Measurements from ENCODE around the gene SEMA7A.

The SEMA7A gene

DNA sequence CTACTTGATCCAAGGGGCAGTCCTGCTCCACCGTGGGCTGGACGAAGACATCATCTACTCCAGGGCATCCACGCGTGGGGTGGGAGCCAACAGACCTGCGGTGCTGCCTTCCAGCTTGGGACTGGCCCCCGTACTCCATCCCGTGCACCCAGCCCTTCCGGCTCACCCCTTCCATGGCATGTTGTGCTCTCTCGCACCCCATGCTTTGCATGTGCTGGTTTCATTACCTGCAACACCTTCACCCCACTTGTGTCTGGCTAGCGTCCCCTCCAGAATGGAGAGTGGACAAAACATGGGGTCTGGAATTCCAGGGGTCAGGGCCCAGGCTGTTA lies 30.2 kb downstream of the SEMA7A start:
- Histone ChIP-seq H3K79me2 (ENCODE audit: control insufficient read depth, low read length) (no peaks in the 10 kb centered on the region), H3K9me2 (replicated peaks; ENCODE audit: control insufficient read depth, low read length) (no peaks in the 10 kb centered on the region), H3K27me3 (ENCODE audit: control insufficient read depth, low read length) (peaks cover 87% of the 10 kb centered on the region), H3F3A (ENCODE audit: control insufficient read depth, insufficient read depth) (no peaks in the 10 kb centered on the region), H3K4me3 (ENCODE audit: low read length) (peak overlapping the region; percentile 54), H3K36me3 (ENCODE audit: control insufficient read depth, low read length) (no peaks in the 10 kb centered on the region), H3K9me3 (ENCODE audit: control insufficient read depth, insufficient read depth, low read length) (no peaks in the 10 kb centered on the region), H3K4me2 (ENCODE audit: low read length) (peak overlapping the region; percentile 62), H4K20me1 (ENCODE audit: control insufficient read depth, insufficient read depth, low read depth, low read length) (peaks cover 44% of the 10 kb centered on the region), H3K27ac (ENCODE audit: low read depth, low read length) (peak overlapping the region; percentile 7; the same call in 1 of the 2 replicates), H3K4me1 (ENCODE audit: control insufficient read depth, low read length) (peaks cover 55% of the 10 kb centered on the region)
- TF ChIP-seq, protein P1, sequence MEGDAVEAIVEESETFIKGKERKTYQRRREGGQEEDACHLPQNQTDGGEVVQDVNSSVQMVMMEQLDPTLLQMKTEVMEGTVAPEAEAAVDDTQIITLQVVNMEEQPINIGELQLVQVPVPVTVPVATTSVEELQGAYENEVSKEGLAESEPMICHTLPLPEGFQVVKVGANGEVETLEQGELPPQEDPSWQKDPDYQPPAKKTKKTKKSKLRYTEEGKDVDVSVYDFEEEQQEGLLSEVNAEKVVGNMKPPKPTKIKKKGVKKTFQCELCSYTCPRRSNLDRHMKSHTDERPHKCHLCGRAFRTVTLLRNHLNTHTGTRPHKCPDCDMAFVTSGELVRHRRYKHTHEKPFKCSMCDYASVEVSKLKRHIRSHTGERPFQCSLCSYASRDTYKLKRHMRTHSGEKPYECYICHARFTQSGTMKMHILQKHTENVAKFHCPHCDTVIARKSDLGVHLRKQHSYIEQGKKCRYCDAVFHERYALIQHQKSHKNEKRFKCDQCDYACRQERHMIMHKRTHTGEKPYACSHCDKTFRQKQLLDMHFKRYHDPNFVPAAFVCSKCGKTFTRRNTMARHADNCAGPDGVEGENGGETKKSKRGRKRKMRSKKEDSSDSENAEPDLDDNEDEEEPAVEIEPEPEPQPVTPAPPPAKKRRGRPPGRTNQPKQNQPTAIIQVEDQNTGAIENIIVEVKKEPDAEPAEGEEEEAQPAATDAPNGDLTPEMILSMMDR (IDR thresholded peaks at IDR 0.05; ENCODE audit: low read depth, low read length, poor library complexity, severe bottlenecking), result no peak
- TF ChIP-seq EZH2phosphoT487 (IDR thresholded peaks at IDR 0.05; ENCODE audit: borderline replicate concordance, low read length), result no peak

DNA sequence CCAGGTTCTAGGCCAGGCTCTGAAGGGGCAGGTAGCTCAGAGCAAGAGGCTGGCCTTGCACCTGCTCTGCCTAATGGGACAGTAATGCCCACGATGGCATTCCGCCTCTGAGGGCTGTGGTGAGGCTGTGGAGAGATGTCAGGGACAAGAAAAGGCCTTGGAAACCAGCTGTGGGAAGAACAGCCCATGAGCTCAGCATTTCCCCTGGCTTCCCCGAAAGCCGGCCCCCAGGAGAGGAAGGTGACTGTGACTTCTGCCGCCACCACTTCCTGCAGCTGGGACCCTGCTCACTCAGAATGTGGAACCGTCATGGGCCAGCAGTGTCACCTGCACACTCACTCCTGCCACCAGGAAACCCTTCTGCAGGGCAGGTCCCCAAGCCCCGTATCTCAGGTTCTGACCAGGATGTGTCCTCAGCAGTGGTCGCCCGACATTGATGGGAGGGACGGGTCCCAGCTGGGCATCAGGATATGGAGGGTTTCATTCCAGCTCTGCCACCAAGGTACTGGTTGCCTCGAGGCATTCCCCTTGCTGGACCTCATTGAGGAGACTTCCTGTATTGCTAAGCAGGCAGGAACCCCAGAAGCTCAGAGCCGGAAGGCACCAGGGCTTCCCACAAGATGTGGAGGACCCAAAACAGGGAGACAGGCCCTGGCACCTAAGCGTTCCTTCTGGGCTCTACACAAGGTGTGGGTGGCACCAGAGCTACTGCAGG lies 30.7 kb downstream of the SEMA7A start:
- no peaks in the 10 kb centered on the region for H3K9me2 ChIP-seq (replicated peaks; ENCODE audit: control insufficient read depth, low read length)
- peak overlapping the region; percentile 54 for H3K4me3 ChIP-seq (ENCODE audit: low read length)
- no peaks in the 10 kb centered on the region for H3F3A ChIP-seq (ENCODE audit: control insufficient read depth, insufficient read depth)
- peaks cover 49% of the 10 kb centered on the region for H4K20me1 ChIP-seq (ENCODE audit: control insufficient read depth, insufficient read depth, low read depth, low read length)
- TF ChIP-seq, protein P1 (IDR thresholded peaks at IDR 0.05; ENCODE audit: low read depth, low read length, poor library complexity, severe bottlenecking), result no peak
- peak; percentile 58; the same call in 1 of the 2 replicates for TF ChIP-seq EZH2phosphoT487 (IDR thresholded peaks at IDR 0.05; ENCODE audit: borderline replicate concordance, low read length)
- H3K27me3 ChIP-seq (ENCODE audit: control insufficient read depth, low read length), result peaks cover 87% of the 10 kb centered on the region
- peak overlapping the region; percentile 7; the same call in 1 of the 2 replicates for H3K27ac ChIP-seq (ENCODE audit: low read depth, low read length)
- H3K4me2 ChIP-seq (ENCODE audit: low read length), result peak overlapping the region; percentile 62
- peaks cover 56% of the 10 kb centered on the region for H3K4me1 ChIP-seq (ENCODE audit: control insufficient read depth, low read length)
- H3K79me2 ChIP-seq (ENCODE audit: control insufficient read depth, low read length), result no peaks in the 10 kb centered on the region
- H3K9me3 ChIP-seq (ENCODE audit: control insufficient read depth, insufficient read depth, low read length), result no peaks in the 10 kb centered on the region
- no peaks in the 10 kb centered on the region for H3K36me3 ChIP-seq (ENCODE audit: control insufficient read depth, low read length)

DNA sequence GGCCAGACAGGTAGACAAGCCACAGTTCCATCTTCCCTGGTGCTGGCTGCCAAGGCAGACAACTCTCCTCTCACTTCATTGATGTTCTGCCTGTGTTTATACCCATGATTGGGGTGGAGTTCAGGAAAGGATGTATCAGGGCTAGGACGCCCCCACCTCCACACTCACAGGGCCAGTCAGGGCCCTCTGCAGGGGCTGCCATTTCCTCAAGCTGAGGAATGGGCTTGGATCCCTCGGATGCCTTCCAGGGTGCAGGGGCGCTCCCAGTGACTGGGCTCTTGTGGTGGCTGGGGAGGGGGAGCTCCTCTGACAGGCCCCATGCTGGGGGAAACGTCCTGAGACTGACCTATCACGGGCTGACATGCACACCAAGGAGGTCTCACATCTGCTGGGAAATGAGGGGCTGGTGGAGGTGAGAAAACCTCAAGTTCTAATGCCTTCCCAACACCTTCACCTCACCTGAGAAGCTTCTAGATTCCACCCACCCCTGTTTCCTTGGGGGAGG lies 31.4 kb downstream of the SEMA7A start:
- Histone ChIP-seq H3K27ac (ENCODE audit: low read depth, low read length) (no peak overlapping the region), H3K9me2 (replicated peaks; ENCODE audit: control insufficient read depth, low read length) (no peaks in the 10 kb centered on the region), H3K4me2 (ENCODE audit: low read length) (peak overlapping the region; percentile 62), H3K4me1 (ENCODE audit: control insufficient read depth, low read length) (peaks cover 63% of the 10 kb centered on the region), H3K79me2 (ENCODE audit: control insufficient read depth, low read length) (no peaks in the 10 kb centered on the region), H3K27me3 (ENCODE audit: control insufficient read depth, low read length) (peaks cover 87% of the 10 kb centered on the region), H4K20me1 (ENCODE audit: control insufficient read depth, insufficient read depth, low read depth, low read length) (peaks cover 55% of the 10 kb centered on the region), H3F3A (ENCODE audit: control insufficient read depth, insufficient read depth) (no peaks in the 10 kb centered on the region), H3K36me3 (ENCODE audit: control insufficient read depth, low read length) (no peaks in the 10 kb centered on the region), H3K9me3 (ENCODE audit: control insufficient read depth, insufficient read depth, low read length) (no peaks in the 10 kb centered on the region), H3K4me3 (ENCODE audit: low read length) (no peak overlapping the region)
- TF ChIP-seq, protein P1 (IDR thresholded peaks at IDR 0.05; ENCODE audit: low read depth, low read length, poor library complexity, severe bottlenecking), result no peak
- no peak for TF ChIP-seq EZH2phosphoT487 (IDR thresholded peaks at IDR 0.05; ENCODE audit: borderline replicate concordance, low read length)
